ENCODE measurements around the gene TRMT6. TPM values are rescaled to one million over a fixed set of nuclear protein-coding genes. Genes with fewer than 3 reads are reported as not detected.

Gene TRMT6, protein sequence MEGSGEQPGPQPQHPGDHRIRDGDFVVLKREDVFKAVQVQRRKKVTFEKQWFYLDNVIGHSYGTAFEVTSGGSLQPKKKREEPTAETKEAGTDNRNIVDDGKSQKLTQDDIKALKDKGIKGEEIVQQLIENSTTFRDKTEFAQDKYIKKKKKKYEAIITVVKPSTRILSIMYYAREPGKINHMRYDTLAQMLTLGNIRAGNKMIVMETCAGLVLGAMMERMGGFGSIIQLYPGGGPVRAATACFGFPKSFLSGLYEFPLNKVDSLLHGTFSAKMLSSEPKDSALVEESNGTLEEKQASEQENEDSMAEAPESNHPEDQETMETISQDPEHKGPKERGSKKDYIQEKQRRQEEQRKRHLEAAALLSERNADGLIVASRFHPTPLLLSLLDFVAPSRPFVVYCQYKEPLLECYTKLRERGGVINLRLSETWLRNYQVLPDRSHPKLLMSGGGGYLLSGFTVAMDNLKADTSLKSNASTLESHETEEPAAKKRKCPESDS
- 19.5 TPM for polyA plus RNA-seq (2013, experiment 1 of 2)
- 20.3 TPM for polyA plus RNA-seq (2013, experiment 2 of 2)

DNA sequence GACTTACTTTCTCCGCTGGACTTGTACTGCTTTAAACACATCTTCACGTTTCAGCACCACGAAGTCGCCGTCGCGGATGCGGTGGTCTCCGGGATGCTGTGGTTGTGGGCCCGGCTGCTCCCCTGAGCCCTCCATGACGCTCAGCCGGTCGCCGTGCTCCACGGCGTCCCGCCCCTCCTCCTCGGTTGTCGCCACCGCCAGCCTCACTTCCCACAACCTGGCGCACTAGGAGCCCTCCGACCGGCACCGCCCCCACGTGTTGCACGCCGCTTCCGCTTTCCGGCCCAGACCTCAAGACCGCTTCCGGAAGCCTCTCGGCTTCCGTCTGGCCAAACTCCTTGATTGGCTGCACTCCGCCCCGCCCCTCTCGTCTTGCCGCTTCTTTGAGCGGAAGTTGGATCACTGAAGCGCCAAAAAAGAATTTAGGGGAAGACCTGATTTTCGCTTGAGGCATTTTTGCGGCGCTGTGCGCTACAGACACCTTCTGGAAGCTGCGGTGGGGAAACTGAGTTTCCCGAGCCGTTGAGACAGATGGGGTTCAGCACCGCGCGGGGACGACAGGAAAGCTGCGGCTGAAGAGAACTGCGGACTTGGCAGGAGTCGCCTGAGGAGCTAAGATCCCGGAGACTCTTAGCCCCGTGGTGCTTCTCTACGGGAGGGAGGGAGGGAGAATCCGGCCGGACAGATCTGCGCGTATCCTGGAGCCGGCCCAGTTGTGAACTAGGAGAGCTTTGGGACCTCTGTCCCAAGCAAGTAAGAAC is at the start of gene TRMT6, which contains the start of gene MCM8:
Gene TRMT6, minus strand, starts transcription at position 263 of the 761 bp plus-strand sequence. Its CDS starts 128 bp downstream, at position 135.
Gene MCM8, plus strand, starts transcription at position 382 of the 761 bp plus-strand sequence. CDS start 1,364 bp downstream, outside the sequence.
- peak within 1 kb of the TSS; percentile 80 for H3K27ac ChIP-seq (replicated peaks; ENCODE audit: low read length)
- peak; percentile 94 for DNase-seq (ENCODE audit: low spot score)
- H4K8ac ChIP-seq (ENCODE audit: low read depth, low read length) = no peak within 1 kb of the TSS
- H3K27me3 ChIP-seq (ENCODE audit: control insufficient read depth in 3 of 3, insufficient read depth in 3 of 3, low read depth in 1 of 3, low read length in 3 of 3) = no peaks in the 10 kb centered on the region
- H3K4me3 ChIP-seq (ENCODE audit: low read length in 2 of 2) = peak within 1 kb of the TSS; percentile 70 to 96
- H2BK120ac ChIP-seq (ENCODE audit: low read depth, low read length) = no peak within 1 kb of the TSS
- peaks cover 4% of the 10 kb centered on the region for H3K79me1 ChIP-seq (ENCODE audit: low read depth, low read length)
- H3K9ac ChIP-seq (ENCODE audit: low read depth, low read length, poor library complexity) = peak within 1 kb of the TSS; percentile 82
- peaks cover 0 to 3% of the 10 kb centered on the region in 2 donors for H3K4me1 ChIP-seq (ENCODE audit: control insufficient read depth in 2 of 2, insufficient read depth in 1 of 2, low read depth in 1 of 2, low read length in 2 of 2)
- no peak within 1 kb of the TSS for H4K91ac ChIP-seq (ENCODE audit: low read depth, low read length, poor library complexity)
- peak within 1 kb of the TSS; percentile 94 for H2AFZ ChIP-seq (ENCODE audit: low read length)
- H3K14ac ChIP-seq (ENCODE audit: low read length) = no peak within 1 kb of the TSS
- H2AK5ac ChIP-seq (ENCODE audit: low read depth, low read length) = peak within 1 kb of the TSS; percentile 57
- H3K4me2 ChIP-seq (ENCODE audit: insufficient read depth, low read length, poor library complexity, severe bottlenecking) = peak within 1 kb of the TSS; percentile 75
- no peak within 1 kb of the TSS for H2BK15ac ChIP-seq (ENCODE audit: low read length)
- H3K4ac ChIP-seq (ENCODE audit: low read length) = no peak within 1 kb of the TSS
- H3K18ac ChIP-seq (ENCODE audit: low read length) = peak within 1 kb of the TSS; percentile 91
- no CpG with 5 or more reads among the region's 61 CpGs for WGBS, 2 donors (ENCODE audit: extremely low coverage in 2 of 2, insufficient read length in 2 of 2, insufficient replicate concordance in 1 of 2)
- H3K9me3 ChIP-seq (replicated peaks in 1 of 2; ENCODE audit: control insufficient read depth in 2 of 2, insufficient read depth in 1 of 2, low read depth in 1 of 2, low read length in 2 of 2) = no peaks in the 10 kb centered on the region
- no peak within 1 kb of the TSS for H2BK5ac ChIP-seq (ENCODE audit: low read length)
- H3K36me3 ChIP-seq (replicated peaks in 1 of 2; ENCODE audit: control insufficient read depth in 2 of 2, insufficient read depth in 2 of 2, low read length in 2 of 2) = peaks cover 18 to 68% of the 10 kb centered on the region in 2 donors
- H2BK12ac ChIP-seq (ENCODE audit: low read length) = no peak within 1 kb of the TSS
- peak within 1 kb of the TSS; percentile 52 for H3K23ac ChIP-seq (ENCODE audit: low read depth, low read length, poor library complexity)

- H3K9me3 ChIP-seq (replicated peaks in 1 of 2; ENCODE audit: control insufficient read depth in 2 of 2, insufficient read depth in 1 of 2, low read depth in 1 of 2, low read length in 2 of 2) = no peaks in the 10 kb centered on the region
- no peak overlapping the region for H2BK5ac ChIP-seq (ENCODE audit: low read length)
- DNase-seq (ENCODE audit: low spot score) = no peak
- H3K18ac ChIP-seq (ENCODE audit: low read length) = no peak overlapping the region
- no peak overlapping the region for H2BK15ac ChIP-seq (ENCODE audit: low read length)
- H3K27me3 ChIP-seq (ENCODE audit: control insufficient read depth in 3 of 3, insufficient read depth in 3 of 3, low read depth in 1 of 3, low read length in 3 of 3) = no peaks in the 10 kb centered on the region
- no peak overlapping the region for H3K27ac ChIP-seq (replicated peaks; ENCODE audit: low read length)
- H4K8ac ChIP-seq (ENCODE audit: low read depth, low read length) = no peak overlapping the region
- no peaks in the 10 kb centered on the region for H3K4me1 ChIP-seq (ENCODE audit: control insufficient read depth in 2 of 2, insufficient read depth in 1 of 2, low read depth in 1 of 2, low read length in 2 of 2)
- H2BK12ac ChIP-seq (ENCODE audit: low read length) = no peak overlapping the region
- H2BK120ac ChIP-seq (ENCODE audit: low read depth, low read length) = no peak overlapping the region
- no peak overlapping the region for H3K9ac ChIP-seq (ENCODE audit: low read depth, low read length, poor library complexity)
- no peak overlapping the region for H3K14ac ChIP-seq (ENCODE audit: low read length)
- H2AFZ ChIP-seq (ENCODE audit: low read length) = no peak overlapping the region
- no peak overlapping the region for H3K4me3 ChIP-seq (ENCODE audit: low read length in 2 of 2)
- no peak overlapping the region for H4K91ac ChIP-seq (ENCODE audit: low read depth, low read length, poor library complexity)
- H3K79me1 ChIP-seq (ENCODE audit: low read depth, low read length) = no peaks in the 10 kb centered on the region
- H3K4ac ChIP-seq (ENCODE audit: low read length) = no peak overlapping the region
- H3K4me2 ChIP-seq (ENCODE audit: insufficient read depth, low read length, poor library complexity, severe bottlenecking) = no peak overlapping the region
- WGBS, 2 donors (ENCODE audit: extremely low coverage in 2 of 2, insufficient read length in 2 of 2, insufficient replicate concordance in 1 of 2) = no CpG with 5 or more reads among the region's 9 CpGs
- peaks cover 6 to 44% of the 10 kb centered on the region in 2 donors for H3K36me3 ChIP-seq (replicated peaks in 1 of 2; ENCODE audit: control insufficient read depth in 2 of 2, insufficient read depth in 2 of 2, low read length in 2 of 2)
- H3K23ac ChIP-seq (ENCODE audit: low read depth, low read length, poor library complexity) = no peak overlapping the region
- no peak overlapping the region for H2AK5ac ChIP-seq (ENCODE audit: low read depth, low read length)
These were observed 49.5 kb upstream of the TRMT6 start for GRCh38 chr20:5999783-6000182.

DNA sequence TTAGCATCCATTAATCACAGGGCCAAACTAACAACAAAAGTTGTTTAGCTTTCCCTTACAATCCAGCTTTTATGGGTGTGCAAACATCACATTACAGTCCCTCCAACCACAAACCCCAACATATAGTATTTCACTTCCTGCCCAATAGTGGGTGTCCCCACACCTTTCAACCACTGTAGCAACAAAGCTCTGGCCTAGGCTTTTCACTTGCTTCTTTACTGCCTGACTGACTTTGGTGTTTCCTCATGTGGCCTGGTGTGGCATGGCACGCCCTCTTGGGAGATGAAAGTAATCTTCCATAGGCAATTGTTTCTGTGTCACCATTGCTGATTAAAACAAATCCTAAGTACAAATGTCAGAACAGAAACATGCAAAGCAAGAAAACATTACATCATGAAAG is 46.4 kb upstream of the TRMT6 start:
- H3K4me3 ChIP-seq (ENCODE audit: low read length in 2 of 2) = no peak overlapping the region
- no peak overlapping the region for H2BK12ac ChIP-seq (ENCODE audit: low read length)
- no peak overlapping the region for H4K8ac ChIP-seq (ENCODE audit: low read depth, low read length)
- H2BK5ac ChIP-seq (ENCODE audit: low read length) = no peak overlapping the region
- H3K79me1 ChIP-seq (ENCODE audit: low read depth, low read length) = no peaks in the 10 kb centered on the region
- H3K9ac ChIP-seq (ENCODE audit: low read depth, low read length, poor library complexity) = no peak overlapping the region
- H3K23ac ChIP-seq (ENCODE audit: low read depth, low read length, poor library complexity) = no peak overlapping the region
- no peak overlapping the region for H3K4me2 ChIP-seq (ENCODE audit: insufficient read depth, low read length, poor library complexity, severe bottlenecking)
- H2AK5ac ChIP-seq (ENCODE audit: low read depth, low read length) = no peak overlapping the region
- no CpG with 5 or more reads among the region's 1 CpG for WGBS, 2 donors (ENCODE audit: extremely low coverage in 2 of 2, insufficient read length in 2 of 2, insufficient replicate concordance in 1 of 2)
- H3K14ac ChIP-seq (ENCODE audit: low read length) = no peak overlapping the region
- no peak for DNase-seq (ENCODE audit: low spot score)
- no peak overlapping the region for H3K18ac ChIP-seq (ENCODE audit: low read length)
- no peaks in the 10 kb centered on the region for H3K4me1 ChIP-seq (ENCODE audit: control insufficient read depth in 2 of 2, insufficient read depth in 1 of 2, low read depth in 1 of 2, low read length in 2 of 2)
- H4K91ac ChIP-seq (ENCODE audit: low read depth, low read length, poor library complexity) = no peak overlapping the region
- H3K27me3 ChIP-seq (ENCODE audit: control insufficient read depth in 3 of 3, insufficient read depth in 3 of 3, low read depth in 1 of 3, low read length in 3 of 3) = no peaks in the 10 kb centered on the region
- no peak overlapping the region for H3K27ac ChIP-seq (replicated peaks; ENCODE audit: low read length)
- H2AFZ ChIP-seq (ENCODE audit: low read length) = no peak overlapping the region
- H2BK15ac ChIP-seq (ENCODE audit: low read length) = no peak overlapping the region
- peaks cover 8 to 75% of the 10 kb centered on the region in 2 donors for H3K36me3 ChIP-seq (replicated peaks in 1 of 2; ENCODE audit: control insufficient read depth in 2 of 2, insufficient read depth in 2 of 2, low read length in 2 of 2)
- H2BK120ac ChIP-seq (ENCODE audit: low read depth, low read length) = no peak overlapping the region
- no peak overlapping the region for H3K4ac ChIP-seq (ENCODE audit: low read length)
- H3K9me3 ChIP-seq (replicated peaks in 1 of 2; ENCODE audit: control insufficient read depth in 2 of 2, insufficient read depth in 1 of 2, low read depth in 1 of 2, low read length in 2 of 2) = no peaks in the 10 kb centered on the region

Measured in neuronal stem cell (in vitro differentiated cells).